ENCODE data around the gene CNDP1.
"Not testable (repeated sequence)": the region's sequence is repeated elsewhere in the genome, so short reads cannot be mapped to it uniquely, and the experiment has no call there.

Gene CNDP1, protein sequence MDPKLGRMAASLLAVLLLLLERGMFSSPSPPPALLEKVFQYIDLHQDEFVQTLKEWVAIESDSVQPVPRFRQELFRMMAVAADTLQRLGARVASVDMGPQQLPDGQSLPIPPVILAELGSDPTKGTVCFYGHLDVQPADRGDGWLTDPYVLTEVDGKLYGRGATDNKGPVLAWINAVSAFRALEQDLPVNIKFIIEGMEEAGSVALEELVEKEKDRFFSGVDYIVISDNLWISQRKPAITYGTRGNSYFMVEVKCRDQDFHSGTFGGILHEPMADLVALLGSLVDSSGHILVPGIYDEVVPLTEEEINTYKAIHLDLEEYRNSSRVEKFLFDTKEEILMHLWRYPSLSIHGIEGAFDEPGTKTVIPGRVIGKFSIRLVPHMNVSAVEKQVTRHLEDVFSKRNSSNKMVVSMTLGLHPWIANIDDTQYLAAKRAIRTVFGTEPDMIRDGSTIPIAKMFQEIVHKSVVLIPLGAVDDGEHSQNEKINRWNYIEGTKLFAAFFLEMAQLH

DNA sequence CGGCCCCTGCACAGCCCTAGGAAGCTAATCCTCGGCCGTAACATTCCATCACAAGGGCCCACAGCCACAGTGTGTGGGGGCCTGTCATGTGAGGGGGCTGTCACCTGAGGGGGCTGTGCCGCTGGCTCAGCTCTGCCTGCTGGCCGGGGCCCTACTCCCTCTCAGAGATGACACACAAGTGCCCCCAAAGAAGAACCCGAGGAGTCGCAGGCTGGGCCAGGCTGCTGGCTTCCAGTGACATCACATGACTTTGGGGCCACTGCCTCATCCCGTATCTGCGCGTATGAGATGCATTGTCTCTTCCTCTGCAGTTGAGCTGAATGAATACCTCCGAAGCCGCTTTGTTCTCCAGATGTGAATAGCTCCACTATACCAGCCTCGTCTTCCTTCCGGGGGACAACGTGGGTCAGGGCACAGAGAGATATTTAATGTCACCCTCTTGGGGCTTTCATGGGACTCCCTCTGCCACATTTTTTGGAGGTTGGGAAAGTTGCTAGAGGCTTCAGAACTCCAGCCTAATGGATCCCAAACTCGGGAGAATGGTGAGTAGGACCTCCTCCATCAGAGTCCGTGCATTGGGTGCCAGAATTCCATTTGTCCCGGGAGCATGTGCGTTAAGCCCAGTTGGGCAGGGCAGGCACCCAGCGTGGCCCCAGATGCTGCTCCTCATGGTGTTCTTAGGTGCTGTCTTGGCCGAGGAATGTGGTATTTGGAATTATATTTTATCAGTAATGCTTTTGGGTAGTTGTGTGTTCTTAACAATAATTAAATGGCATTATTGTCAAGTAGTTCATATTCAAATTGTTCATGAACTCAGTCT lies at the start of gene CNDP1:
Gene CNDP1 (plus strand): TSS at position 351 of the 820 bp plus-strand sequence. CDS start 168 bp downstream, at position 519.
- DNase-seq, result no peak

DNA sequence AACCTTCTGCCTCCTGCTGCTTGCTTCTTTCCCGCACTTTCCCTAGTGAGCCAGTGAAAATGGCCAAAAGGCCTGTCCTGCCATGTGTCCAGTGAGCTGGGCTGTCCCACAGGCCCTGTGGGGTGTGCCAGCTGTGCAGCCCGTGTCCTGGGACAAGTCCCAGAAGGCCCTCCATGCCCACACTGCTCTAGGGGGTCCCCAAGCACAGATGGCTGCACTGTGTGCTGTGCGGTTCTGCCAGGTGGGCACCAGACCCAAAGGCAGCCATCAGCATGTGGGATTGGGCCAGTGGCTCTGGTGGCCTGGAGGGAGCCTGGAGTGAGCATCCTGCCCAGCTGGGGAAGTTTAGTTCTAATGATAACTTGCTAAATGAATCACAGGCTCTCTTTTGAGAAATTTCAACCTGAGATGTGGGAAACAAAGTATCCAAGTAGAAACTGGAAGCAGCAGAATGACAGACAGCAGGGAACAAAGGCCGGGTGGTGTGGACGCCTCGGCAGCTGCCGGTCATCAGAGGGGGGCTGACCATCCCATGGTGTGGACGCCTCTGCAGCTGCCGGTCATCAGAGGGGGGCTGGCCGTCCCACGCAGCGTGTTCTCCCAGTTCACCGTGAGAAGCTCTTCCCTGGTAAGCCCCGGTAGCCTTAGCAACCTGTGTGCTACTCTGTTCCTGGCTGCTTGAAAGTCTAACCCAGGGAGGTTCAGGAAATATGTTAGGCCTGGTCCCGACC lies 48.0 kb upstream of the CNDP1 start:
- no peak for DNase-seq

DNA sequence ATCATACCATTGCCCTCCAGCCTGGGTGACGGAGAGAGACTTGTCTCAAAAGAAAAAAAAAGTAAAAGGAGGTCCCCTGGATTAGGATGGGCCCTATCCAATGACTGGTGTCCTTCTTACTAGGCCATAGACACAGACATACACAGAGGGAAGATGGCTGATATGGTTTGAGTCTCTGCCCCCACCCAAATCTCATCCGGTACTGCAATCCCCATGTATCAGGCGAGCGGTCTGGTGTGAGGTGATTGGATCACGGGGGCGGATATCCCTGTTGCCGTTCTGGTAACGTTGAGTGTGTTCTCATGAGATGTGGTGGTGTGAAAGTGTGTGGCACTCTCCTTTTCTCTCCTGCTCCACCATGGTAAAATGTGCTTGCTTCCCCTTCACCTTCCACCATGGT lies 45.9 kb upstream of the CNDP1 start:
- no peak for DNase-seq

DNA sequence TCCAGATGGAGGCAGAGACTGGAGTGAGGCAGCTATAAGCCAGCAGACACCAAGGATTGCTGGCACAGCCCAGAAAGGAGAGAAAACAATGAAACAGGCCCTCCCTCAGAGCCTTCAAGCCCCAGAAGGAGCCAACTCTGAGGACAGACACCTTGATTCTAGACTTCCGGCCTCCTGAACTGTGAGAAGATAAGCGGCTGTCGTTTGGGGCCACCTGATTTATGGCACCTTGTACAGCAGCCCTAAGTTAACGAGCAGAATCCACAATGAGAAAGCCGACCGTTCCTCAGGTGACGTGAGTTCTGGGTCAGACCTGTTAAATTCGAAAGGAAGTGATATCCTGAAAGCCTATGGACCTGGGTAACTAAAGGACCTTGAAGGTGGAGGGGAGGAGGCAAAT lies 45.4 kb upstream of the CNDP1 start:
- DNase-seq, result no peak

DNA sequence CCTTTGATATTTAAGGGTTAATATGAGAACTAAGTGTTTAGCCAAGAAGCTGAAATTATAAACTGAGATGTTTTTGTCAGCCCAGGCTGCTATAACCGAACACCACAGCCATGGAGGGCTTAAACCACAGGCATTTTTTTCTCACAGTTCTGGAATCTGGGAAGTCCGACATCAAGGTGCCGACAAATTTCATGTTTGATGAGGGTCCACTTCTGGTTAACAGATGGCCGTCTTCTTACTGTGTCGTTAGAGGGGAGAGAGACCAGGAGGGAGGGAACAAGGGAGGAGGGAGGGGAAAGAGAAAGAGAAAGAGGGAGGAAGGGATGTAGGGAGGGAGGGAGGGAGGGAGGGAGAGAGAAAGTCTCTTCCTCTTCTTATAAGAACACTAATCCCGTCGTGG lies 44.6 kb upstream of the CNDP1 start:
- DNase-seq, result no peak

DNA sequence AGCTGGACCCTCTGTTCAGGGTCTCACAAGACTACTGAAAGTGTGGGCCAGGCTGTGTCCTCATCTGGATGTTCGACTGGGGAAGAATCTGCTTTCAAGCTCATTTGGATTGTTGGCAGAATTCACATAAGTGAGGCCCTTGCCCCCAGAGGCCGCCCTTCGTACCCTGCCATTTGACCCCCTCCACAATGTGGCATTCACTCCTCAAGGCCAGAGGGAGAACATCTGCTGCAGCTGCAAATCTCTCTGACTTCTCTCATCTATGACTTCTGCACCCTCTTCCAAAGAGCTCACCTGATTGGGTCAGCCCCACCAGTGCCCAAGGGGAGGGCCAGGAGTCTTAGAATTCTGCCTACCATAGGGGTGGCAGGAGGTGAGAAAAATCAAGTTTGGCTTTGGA lies 42.0 kb upstream of the CNDP1 start:
- DNase-seq, result no peak

DNA sequence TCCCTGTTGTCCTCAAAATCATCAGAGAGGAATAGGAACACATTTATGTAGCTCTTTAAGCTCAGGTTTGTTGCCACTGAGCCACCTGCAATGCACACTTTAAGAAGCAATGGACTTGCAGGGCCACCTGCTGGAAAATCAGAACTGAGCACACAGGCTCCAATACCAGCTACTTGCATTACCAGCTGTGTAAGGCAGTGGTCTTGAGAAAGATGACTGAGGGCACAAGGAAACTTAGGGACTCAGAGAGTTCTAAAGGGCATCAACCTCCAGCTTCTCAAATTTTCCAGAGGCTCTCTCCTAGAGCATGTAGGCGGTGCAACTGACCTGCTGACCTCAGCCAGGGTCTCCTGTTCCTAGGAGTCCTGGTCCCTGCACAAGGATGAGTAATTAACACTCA lies 40.6 kb upstream of the CNDP1 start:
- DNase-seq, result peak; percentile 81

DNA sequence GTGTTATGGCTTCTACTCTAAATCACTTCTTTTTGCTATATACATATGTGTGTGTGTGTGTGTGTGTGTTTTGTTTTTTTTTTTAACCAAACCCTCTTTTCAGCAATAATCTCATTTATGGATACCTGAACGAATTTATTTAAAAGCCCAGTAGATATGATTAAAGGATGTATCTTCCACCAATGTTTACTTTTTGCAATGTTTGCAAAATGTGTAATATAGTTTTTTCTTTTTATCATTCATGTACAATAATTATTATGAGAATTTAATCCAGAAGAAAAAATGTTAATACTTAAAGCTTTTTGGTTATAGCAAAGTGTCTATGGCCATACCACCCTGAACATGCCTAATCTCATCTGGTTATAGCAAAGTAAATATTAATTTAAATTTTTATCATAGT lies 39.8 kb upstream of the CNDP1 start:
- DNase-seq, result no peak

DNA sequence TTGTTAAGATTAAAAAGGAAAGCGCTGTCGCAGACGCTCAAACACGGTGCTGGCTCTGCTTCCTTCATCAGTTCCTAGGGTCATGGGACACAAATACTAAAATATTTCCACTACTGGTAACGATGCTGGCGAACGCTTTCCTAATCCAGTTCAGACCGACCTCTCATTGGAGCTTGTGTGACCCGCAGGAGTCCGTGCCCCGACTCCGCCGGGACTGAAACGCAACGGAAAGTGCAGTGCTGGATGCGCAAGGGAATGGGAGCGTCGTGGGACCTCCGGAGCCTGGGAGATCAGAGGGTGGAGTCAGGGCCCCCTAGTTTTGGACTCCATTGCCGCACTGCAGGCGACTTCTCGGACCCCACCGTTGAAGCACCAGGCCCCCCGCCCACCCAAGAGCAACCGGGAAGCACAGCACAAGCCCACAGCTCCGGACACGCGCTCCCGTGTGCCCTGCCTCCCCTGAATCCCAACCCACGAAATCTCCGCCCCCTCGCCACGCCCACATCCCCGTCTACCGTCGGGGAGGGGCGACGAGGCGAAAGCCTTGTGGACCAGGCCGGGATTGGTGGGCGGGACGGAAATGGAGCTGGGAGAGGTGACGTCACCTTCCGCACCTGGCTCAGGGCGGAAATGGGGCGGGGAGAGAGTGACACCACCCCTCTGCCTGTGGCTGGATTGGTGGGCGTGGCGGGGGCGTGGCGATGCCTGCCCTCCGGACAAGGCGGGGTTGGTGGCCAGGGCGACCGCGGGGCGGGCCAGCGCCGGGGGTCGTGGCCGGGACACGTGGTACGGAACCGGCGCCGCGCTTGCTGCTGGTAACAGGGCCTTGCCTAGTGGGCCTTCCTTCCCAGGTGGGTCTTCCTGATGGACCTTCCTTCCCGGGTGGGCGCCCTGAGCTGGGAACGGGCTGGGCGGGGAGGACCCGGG lies 38.5 kb upstream of the CNDP1 start, which contains the start of gene CNDP2:
Gene CNDP2 (plus strand): TSS at position 783 of the 927 bp plus-strand sequence. CDS start 3,611 bp downstream, outside the sequence.
- peak; percentile 100 for DNase-seq

DNA sequence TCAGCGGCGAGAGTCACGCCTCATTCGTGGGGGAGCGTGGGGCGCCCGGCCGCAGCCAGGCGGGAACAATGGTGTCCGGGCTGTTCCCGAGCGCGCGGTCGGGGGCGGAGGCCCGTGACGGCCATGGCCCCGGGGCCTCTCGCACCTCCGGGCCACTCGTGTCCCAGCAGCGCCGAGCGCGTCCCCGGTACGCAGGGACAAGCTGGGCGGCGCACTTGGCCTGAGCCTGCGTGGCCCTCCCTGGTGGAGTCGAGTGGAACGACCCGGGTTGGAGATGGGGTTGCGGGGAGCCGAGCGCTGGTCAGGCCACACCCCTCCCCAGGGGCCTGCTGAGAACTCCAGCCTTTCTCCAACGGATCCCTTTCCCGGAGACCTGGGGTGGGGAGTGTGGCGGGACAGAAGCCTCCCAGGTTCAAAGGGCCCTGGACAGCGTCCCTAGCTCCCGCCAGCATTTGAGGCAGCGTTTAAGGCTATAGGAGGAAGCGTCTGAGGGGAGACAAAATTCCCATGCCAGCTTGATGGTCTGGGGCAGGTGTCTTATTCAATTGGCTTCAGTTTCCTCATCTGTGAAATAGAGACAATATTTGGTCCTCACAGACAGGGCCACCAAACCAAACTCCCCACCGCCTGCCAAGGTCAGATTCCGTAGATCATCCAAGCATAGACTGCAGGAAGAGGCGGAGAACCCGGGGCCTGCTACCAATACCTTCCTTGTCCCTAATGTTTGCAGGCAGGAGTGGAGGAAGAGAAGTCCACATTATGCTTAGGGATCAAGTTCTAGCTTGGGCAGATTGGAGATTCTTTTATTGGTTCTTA lies 37.6 kb upstream of the CNDP1 start:
- peak; percentile 79 for DNase-seq

DNA sequence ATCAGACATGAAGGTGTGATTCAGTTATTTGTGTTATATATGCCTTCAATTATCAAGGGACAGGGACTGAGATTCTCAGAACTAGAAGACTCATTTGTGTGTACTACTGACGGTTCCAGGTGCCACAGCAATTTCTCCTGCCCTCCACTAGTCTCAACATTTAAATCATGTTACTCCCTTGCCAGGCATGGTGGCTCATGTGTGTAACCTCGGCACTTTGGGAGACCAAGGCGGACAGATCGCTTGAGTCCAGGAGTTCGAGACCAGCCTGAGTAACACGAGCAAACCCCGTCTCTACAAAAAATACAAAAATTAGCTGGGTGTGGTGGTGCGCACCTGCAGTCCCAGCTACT lies 37.0 kb upstream of the CNDP1 start:
- no peak for DNase-seq

DNA sequence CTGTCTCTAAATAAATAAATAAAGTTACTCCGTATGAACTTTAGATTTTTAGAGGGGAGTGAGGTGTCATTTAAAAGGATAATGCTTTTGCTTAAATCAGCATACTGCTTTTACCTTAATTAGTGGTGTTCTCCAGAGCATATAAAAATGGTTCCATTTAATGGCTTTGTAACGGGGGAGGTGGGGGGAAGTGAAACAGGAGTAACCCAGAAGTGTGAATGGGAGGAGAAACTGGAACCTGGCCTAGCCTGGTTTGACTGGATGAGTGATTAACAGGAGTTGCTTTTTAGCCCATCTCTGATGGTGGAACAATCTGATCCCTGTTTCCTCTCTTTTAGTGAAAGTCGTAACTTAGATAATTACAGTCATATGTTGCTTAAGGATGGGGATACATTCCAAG lies 36.5 kb upstream of the CNDP1 start:
- no peak for DNase-seq

DNA sequence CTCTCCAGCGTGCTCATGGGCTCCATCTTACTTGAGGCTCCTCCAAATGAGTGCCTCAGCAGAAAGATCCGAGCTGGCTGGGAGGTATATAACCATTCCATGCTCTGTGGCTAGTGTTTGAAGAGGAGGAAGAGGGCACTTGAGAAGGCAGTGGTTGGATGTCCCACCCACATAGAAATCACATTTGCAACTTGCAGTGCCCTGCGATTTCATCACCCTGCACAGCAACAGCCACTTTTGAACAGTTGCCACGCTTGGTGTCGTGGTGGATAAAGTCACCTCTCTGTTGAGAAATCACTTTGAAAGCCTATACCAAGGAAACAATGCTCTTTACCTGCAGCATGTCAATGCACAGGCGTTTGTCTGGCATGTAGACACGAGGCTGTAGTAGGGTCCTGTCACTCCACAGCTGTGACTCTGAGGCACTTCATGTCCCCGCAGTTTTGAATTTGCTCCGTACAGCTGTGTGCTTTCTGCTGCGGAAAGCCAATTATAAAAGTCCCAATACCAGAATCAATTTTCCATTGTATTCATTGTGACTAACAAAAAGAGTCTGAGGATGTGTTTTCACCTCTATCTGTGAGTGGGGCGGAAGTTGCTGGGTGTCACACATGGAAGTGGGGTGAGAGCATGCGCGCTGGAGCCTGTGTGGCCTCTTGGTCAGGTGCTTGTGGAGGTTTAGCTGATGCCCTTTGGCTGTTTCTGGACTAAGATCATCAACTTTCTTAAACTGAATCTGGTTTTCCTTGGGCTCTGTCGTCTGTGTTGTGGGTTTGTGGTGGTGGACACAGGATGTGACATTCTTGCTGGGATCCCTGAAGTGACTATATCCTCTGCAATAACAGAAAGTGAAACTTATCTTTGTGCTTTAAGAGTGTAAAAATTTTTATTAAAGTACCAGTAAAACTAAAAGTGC lies 35.3 kb upstream of the CNDP1 start:
- peak; percentile 93 for DNase-seq

DNA sequence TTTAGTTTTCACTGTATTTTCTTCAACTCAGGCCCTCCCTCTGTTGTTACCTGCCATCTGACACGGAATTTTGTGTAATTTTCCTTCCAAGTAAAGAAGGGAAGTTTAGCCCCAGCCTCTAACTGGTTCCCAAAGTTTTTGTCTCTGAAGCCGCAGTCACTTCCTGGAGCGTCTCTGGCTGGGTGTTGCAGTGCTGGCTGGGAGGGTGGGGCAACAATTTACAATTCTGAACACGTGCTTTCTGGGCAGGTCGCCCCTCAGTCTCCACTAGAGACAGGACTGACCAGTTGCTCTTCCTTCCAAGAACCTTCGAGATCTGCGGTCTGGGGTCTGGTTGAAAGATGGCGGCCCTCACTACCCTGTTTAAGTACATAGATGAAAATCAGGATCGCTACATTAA lies 34.7 kb upstream of the CNDP1 start:
- peak; percentile 79 for DNase-seq

DNA sequence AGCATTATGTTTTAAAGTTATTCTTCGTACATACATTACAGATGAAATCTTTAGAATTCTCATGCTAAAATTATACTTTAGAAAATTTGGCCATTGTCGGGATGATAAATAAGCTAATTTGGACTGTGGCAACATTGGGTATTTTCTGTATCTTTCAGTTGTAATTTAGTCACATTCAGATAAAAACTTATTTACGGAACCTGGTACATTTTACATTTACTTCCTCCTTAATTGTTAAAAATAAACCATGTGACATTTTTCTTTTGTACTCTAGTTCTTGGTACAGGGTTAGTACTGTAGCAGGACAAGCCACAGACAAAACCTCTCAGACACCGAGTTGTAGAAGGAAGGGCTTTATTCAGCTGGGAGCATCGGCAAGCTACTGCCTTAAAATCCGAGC lies 33.9 kb upstream of the CNDP1 start:
- no peak for DNase-seq

DNA sequence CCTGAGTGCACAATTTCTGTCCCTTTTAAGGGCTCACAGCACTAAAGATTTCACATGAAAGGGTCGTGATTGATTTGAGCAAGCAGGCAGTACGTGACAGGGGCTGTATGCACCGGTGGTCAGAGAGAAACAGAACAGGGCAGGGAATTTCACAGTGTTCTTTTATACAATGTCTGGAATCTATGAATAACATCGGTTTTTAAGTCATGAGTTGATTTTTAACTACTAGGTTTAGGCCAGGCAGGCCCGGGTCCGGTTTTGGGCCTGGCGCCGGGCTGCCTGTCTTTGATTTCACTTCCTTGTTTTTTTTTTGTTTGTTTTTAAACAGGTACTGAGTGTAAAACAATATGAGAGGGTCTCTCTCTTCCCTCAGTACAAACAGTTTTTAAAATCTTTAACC lies 33.5 kb upstream of the CNDP1 start:
- not testable (repeated sequence) for DNase-seq

DNA sequence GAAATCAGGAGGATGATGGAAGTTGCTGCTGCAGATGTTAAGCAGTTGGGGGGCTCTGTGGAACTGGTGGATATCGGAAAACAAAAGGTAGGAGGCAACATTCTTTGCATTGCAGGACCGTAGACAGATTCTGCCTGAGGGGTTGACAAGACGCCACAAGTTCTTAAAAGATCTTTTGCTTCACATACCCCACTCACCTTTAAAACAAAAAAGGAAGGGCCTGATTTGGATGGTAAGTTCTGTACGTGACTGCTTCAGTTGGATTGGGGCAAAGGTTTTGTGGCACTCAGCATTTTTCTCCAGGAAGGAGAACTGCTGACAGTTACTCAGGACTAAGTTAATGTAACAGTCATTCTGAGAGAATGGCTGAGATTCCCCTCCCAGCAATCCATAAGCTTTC lies 32.9 kb upstream of the CNDP1 start:
- no peak for DNase-seq

DNA sequence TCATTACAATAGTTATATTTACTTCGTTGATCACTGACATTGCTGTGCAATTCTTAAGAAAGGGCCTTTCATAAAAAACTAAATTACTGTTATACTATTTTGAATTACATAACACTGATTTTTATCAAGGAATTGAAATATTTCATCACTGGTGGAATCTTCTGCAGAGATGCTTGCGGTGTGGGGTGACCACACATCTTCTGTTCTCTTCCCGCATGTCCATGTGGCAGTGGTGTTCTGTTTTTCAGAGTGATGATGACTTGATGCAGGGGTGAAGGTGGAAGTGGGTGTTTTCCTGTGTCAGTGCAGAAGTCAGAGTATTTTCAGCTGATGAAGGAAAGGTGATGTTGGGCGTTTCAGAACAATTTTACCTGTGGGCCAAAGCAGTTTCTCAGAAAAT lies 31.2 kb upstream of the CNDP1 start:
- no peak for DNase-seq

DNA sequence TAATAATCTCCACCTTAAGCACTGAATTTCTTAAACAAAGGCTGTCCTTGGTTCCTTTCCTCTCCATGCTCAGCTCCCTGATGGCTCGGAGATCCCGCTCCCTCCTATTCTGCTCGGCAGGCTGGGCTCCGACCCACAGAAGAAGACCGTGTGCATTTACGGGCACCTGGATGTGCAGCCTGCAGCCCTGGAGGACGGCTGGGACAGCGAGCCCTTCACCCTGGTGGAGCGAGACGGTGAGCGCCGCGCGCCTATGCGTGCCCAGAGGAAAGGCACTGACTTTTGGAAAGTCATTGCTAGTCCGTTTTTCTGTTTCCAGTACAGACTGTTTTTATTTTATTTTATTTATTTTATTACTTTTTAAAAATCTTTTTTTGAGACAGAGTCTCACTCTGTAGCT lies 28.5 kb upstream of the CNDP1 start:
- no peak for DNase-seq

DNA sequence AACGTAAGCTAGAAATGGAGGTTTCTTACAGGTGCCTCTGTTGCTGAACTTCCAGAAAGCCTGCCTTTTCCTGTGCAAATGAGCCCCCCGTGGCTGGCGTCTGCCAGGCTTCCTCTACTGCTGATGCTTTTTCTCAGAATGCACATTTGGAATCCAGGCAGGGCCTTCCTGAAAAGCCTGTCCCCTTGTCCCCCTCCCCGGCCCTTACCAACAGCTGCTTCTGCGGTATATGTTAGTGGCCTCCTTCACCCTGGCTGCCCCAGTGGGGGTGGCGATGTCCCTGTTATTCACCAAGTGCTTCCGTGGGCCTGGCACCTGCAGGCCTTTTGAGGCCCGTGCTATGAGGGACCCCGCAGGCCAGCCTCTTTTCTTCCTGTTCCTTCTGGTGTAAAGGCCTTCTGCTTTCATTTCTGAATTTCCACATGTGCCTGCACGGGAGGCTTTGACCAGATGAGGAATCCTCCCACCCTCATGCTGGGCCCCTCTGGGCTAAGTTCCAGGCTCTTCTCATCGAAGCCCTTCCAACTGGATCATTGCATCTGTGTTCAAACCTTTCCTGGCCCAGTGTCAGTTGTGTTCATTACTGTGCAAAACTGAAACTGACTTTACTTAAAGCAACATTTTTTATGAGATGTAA lies 27.7 kb upstream of the CNDP1 start:
- DNase-seq, result no peak

Measured in activated effector memory CD4-positive, alpha-beta T cell treated with anti-CD3 and anti-CD28 coated beads, Interleukin-2, amount 50 U/mL, for 16 hours (primary cell).